Mesendoderm (in vitro differentiated cells): ENCODE data around the gene PCDHGA11.
"Not testable (repeated sequence)": the region's sequence is repeated elsewhere in the genome, so short reads cannot be mapped to it uniquely, and the experiment has no call there.

Experiments used
- DNase-seq: peaks from one replicate; pipeline ENCODE4 v3.0.0; 2013
- H2AK5ac ChIP-seq: 2 replicates; pipeline ENCODE4 v1.6.1; 2013; ENCODE audit warnings: low read length, inconsistent platforms
- H2BK120ac ChIP-seq: 2 replicates; pipeline ENCODE4 v1.6.1; 2013; ENCODE audit warnings: low read depth, mild to moderate bottlenecking, low read length, moderate library complexity, mixed read lengths
- H2BK15ac ChIP-seq: replicated peaks from 2 replicates; pipeline ENCODE4 v1.6.1; 2013; ENCODE audit warnings: low read depth, mild to moderate bottlenecking, moderate library complexity
- H2BK5ac ChIP-seq: 2 replicates; pipeline ENCODE4 v1.6.1; 2013; ENCODE audit warnings: low read length, inconsistent platforms
- H3K18ac ChIP-seq: 2 replicates; pipeline ENCODE4 v1.6.1; 2013; ENCODE audit warnings: mild to moderate bottlenecking, low read length, mixed read lengths
- H3K23ac ChIP-seq: one replicate; pipeline ENCODE4 v1.6.1; 2013; ENCODE audit warnings: low read length
- H3K27ac ChIP-seq: 2 replicates; pipeline ENCODE4 v1.5.1; 2013; ENCODE audit warnings: low read depth, mild to moderate bottlenecking, inconsistent platforms, low read length, moderate library complexity
- H3K27me3 ChIP-seq: 2 replicates; pipeline ENCODE4 v1.6.1; 2013; ENCODE audit warnings: low read length, control low read depth, mild to moderate bottlenecking, inconsistent platforms; ENCODE audit not compliant: insufficient read depth, poor library complexity
- H3K36me3 ChIP-seq: 2 replicates; pipeline ENCODE4 v1.6.1; 2013; ENCODE audit warnings: low read length, inconsistent platforms; ENCODE audit not compliant: control insufficient read depth, insufficient read depth
- H3K4ac ChIP-seq: one replicate; pipeline ENCODE4 v1.6.1; 2013; ENCODE audit warnings: low read depth, mild to moderate bottlenecking, low read length, moderate library complexity
- H3K4me1 ChIP-seq: 2 replicates; pipeline ENCODE4 v1.6.1; 2013; ENCODE audit warnings: low read depth, low read length, inconsistent platforms; ENCODE audit not compliant: control insufficient read depth
- H3K4me2 ChIP-seq: 2 replicates; pipeline ENCODE4 v1.6.1; 2013; ENCODE audit warnings: low read length
- H3K4me3 ChIP-seq: 2 replicates; pipeline ENCODE4 v1.5.1; 2013; ENCODE audit warnings: mild to moderate bottlenecking, low read length
- H3K56ac ChIP-seq: one replicate; pipeline ENCODE4 v1.6.1; 2013; ENCODE audit warnings: low read length
- H3K79me1 ChIP-seq: 2 replicates; pipeline ENCODE4 v1.6.1; 2013; ENCODE audit warnings: low read length, inconsistent platforms
- H3K79me2 ChIP-seq: 2 replicates; pipeline ENCODE4 v1.6.1; 2013; ENCODE audit warnings: mild to moderate bottlenecking, low read length; ENCODE audit not compliant: control insufficient read depth, insufficient read depth
- H3K9ac ChIP-seq: 2 replicates; pipeline ENCODE4 v1.6.1; 2013; ENCODE audit warnings: low read length, inconsistent platforms
- H4K5ac ChIP-seq: one replicate; pipeline ENCODE4 v1.6.1; 2013; ENCODE audit warnings: low read length
- H4K8ac ChIP-seq: one replicate; pipeline ENCODE4 v1.6.1; 2013; ENCODE audit warnings: low read depth, mild to moderate bottlenecking, control low read depth, low read length, moderate library complexity
- WGBS: extraction: QIAGEN DNeasy Blood & Tissue Kit; methylation state at CpG from one replicate; pipeline ENCODE4 v1.1.7; 2013; ENCODE audit warnings: low lambda C conversion rate, missing lambda C conversion rate; ENCODE audit not compliant: insufficient coverage; ENCODE audit errors: extremely low coverage; 5-methylcytosine and 5-hydroxymethylcytosine counted together

PCDHGA11 gene

GRCh38 chr5:141415275-141415618 lies 5.6 kb upstream of the PCDHGA11 start:
- H4K8ac ChIP-seq, H4K5ac ChIP-seq, H2AK5ac ChIP-seq, H3K36me3 ChIP-seq, H2BK120ac ChIP-seq, H3K27ac ChIP-seq, H3K4me3 ChIP-seq, H3K56ac ChIP-seq, H3K23ac ChIP-seq, H3K79me1 ChIP-seq, H3K4me2 ChIP-seq, H3K27me3 ChIP-seq, H2BK5ac ChIP-seq, H3K4me1 ChIP-seq, H3K4ac ChIP-seq, H3K9ac ChIP-seq, DNase-seq, H3K79me2 ChIP-seq, H2BK15ac ChIP-seq, H3K18ac ChIP-seq: not testable (repeated sequence)
- no CpG with 5 or more reads among the region's 24 CpGs for WGBS

- Histone ChIP-seq H3K9ac (peak within 1 kb of the TSS; percentile 75), H3K56ac (peak within 1 kb of the TSS; percentile 92), H3K4me2 (peak within 1 kb of the TSS; percentile 25), H3K4me3 (peak within 1 kb of the TSS; percentile 70)
- no CpG with 5 or more reads among the region's 47 CpGs for WGBS
- not testable (repeated sequence) for H3K79me1 ChIP-seq, H3K79me2 ChIP-seq, H3K23ac ChIP-seq, H2AK5ac ChIP-seq, H3K27ac ChIP-seq, H3K4ac ChIP-seq, H3K27me3 ChIP-seq, H4K5ac ChIP-seq, H2BK15ac ChIP-seq, H3K18ac ChIP-seq, H2BK120ac ChIP-seq, H3K36me3 ChIP-seq, H4K8ac ChIP-seq, H2BK5ac ChIP-seq, H3K4me1 ChIP-seq
- peak; percentile 92 for DNase-seq
Measured at GRCh38 chr5:141417494-141418172, 3.2 kb upstream of the PCDHGA11 start, which contains the start of gene PCDHGB7. Gene PCDHGB7 (plus strand): TSS chr5:141417677. CDS start chr5:141417860, 183 bp downstream.

GRCh38 chr5:141419074-141419880 lies 1.6 kb upstream of the PCDHGA11 start:
- Histone ChIP-seq H3K36me3 (no peaks in the 10 kb centered on the region), H3K27me3 (no peaks in the 10 kb centered on the region), H2BK5ac (no peak overlapping the region), H3K79me2 (no peaks in the 10 kb centered on the region), H3K4me3 (no peak overlapping the region), H4K8ac (no peak overlapping the region), H2AK5ac (no peak overlapping the region), H3K9ac (no peak overlapping the region), H2BK15ac (no peak overlapping the region), H3K4ac (no peak overlapping the region), H2BK120ac (no peak overlapping the region), H3K27ac (no peak overlapping the region), H3K4me1 (no peaks in the 10 kb centered on the region), H3K18ac (no peak overlapping the region), H4K5ac (no peak overlapping the region), H3K23ac (no peak overlapping the region), H3K56ac (no peak overlapping the region), H3K4me2 (no peak overlapping the region), H3K79me1 (no peaks in the 10 kb centered on the region)
- no CpG with 5 or more reads among the region's 74 CpGs for WGBS
- no peak for DNase-seq

- no peak overlapping the region for H3K4ac ChIP-seq
- no peak overlapping the region for H2AK5ac ChIP-seq
- no peak overlapping the region for H3K27ac ChIP-seq
- no peak overlapping the region for H2BK15ac ChIP-seq
- no peak overlapping the region for H3K18ac ChIP-seq
- H3K79me2 ChIP-seq: no peaks in the 10 kb centered on the region
- no CpG with 5 or more reads among the region's 13 CpGs for WGBS
- H4K8ac ChIP-seq: no peak overlapping the region
- no peak overlapping the region for H3K23ac ChIP-seq
- H3K79me1 ChIP-seq: no peaks in the 10 kb centered on the region
- H3K56ac ChIP-seq: no peak overlapping the region
- H3K9ac ChIP-seq: no peak overlapping the region
- H4K5ac ChIP-seq: no peak overlapping the region
- no peak overlapping the region for H2BK5ac ChIP-seq
- no peak overlapping the region for H2BK120ac ChIP-seq
- H3K4me2 ChIP-seq: no peak overlapping the region
- DNase-seq: no peak
- no peaks in the 10 kb centered on the region for H3K4me1 ChIP-seq
- no peak overlapping the region for H3K4me3 ChIP-seq
- no peaks in the 10 kb centered on the region for H3K27me3 ChIP-seq
- H3K36me3 ChIP-seq: no peaks in the 10 kb centered on the region
Measured at GRCh38 chr5:141421489-141421855, 621 bp downstream of the PCDHGA11 start.

- H3K4me3 ChIP-seq: no peak overlapping the region
- no peak overlapping the region for H2BK15ac ChIP-seq
- no peak overlapping the region for H4K8ac ChIP-seq
- no peaks in the 10 kb centered on the region for H3K36me3 ChIP-seq
- H3K18ac ChIP-seq: no peak overlapping the region
- H3K27ac ChIP-seq: no peak overlapping the region
- H3K23ac ChIP-seq: no peak overlapping the region
- H3K4me1 ChIP-seq: no peaks in the 10 kb centered on the region
- WGBS: no CpG with 5 or more reads among the region's 42 CpGs
- H2BK120ac ChIP-seq: no peak overlapping the region
- no peak overlapping the region for H3K4ac ChIP-seq
- H3K9ac ChIP-seq: no peak overlapping the region
- H3K79me2 ChIP-seq: no peaks in the 10 kb centered on the region
- H4K5ac ChIP-seq: no peak overlapping the region
- H3K27me3 ChIP-seq: no peaks in the 10 kb centered on the region
- H3K79me1 ChIP-seq: no peaks in the 10 kb centered on the region
- no peak overlapping the region for H3K56ac ChIP-seq
- no peak overlapping the region for H3K4me2 ChIP-seq
- no peak overlapping the region for H2BK5ac ChIP-seq
- no peak overlapping the region for H2AK5ac ChIP-seq
- DNase-seq: no peak
Measured at GRCh38 chr5:141422742-141423291, 2.0 kb downstream of the PCDHGA11 start.
